ENCODE measurements around the gene ACBD3. TPM values are rescaled to one million over a fixed set of nuclear protein-coding genes. Genes with fewer than 3 reads are reported as not detected.

The ACBD3 gene
- total and polyA plus RNA-seq, 10 of the 15 experiments (the other 5 are each of a cell fraction or from before 2014, with no cell fraction given): 7.5 to 27.9 (median 20.3) TPM

DNA sequence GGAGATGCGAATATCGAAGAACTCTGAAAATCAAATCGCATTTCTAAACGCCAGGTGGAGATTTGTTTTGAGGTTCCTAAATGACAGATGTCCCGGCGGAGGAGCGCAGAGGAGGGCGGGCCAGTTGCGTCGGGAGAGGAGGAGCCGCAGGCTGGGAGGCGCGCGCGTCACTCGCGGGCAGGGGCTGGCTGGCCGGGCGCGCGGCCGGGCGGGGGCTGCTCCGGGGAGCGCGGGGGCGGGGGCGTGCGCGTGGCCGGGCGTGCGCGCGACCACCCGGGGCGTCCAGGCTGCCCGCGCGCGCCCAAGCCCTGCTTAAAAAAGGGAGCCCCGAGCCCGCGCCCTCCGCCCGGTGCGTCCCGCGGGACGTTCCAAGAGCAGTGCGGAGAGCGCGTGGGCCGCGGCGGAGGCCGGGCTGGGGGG is 76.7 kb downstream of the ACBD3 start (continued):
- TF ChIP-seq E2F8 (IDR thresholded peaks at IDR 0.05; ENCODE audit: low read depth, partially characterized antibody): no peak
- no peak for TF ChIP-seq CEBPB (IDR thresholded peaks at IDR 0.05; ENCODE audit: borderline replicate concordance in 1 of 2, low read depth in 2 of 2, low read length in 2 of 2)
- no peak for TF ChIP-seq SREBF2 (IDR thresholded peaks at IDR 0.05; ENCODE audit: low read length)
- no peak for TF ChIP-seq NFXL1 (IDR thresholded peaks at IDR 0.05; ENCODE audit: borderline replicate concordance)
- no peak for TF ChIP-seq NFYA (IDR thresholded peaks at IDR 0.05; ENCODE audit: borderline replicate concordance, low read depth, low read length)
- no peak for TF ChIP-seq CBX3 (IDR thresholded peaks at IDR 0.05; ENCODE audit: borderline replicate concordance, low read depth)
- TF ChIP-seq SMAD5 (IDR thresholded peaks at IDR 0.05; ENCODE audit: low read depth): no peak
- no peak for TF ChIP-seq STAT3 (IDR thresholded peaks at IDR 0.05; ENCODE audit: low read depth, low read length)
- TF ChIP-seq, protein P1, sequence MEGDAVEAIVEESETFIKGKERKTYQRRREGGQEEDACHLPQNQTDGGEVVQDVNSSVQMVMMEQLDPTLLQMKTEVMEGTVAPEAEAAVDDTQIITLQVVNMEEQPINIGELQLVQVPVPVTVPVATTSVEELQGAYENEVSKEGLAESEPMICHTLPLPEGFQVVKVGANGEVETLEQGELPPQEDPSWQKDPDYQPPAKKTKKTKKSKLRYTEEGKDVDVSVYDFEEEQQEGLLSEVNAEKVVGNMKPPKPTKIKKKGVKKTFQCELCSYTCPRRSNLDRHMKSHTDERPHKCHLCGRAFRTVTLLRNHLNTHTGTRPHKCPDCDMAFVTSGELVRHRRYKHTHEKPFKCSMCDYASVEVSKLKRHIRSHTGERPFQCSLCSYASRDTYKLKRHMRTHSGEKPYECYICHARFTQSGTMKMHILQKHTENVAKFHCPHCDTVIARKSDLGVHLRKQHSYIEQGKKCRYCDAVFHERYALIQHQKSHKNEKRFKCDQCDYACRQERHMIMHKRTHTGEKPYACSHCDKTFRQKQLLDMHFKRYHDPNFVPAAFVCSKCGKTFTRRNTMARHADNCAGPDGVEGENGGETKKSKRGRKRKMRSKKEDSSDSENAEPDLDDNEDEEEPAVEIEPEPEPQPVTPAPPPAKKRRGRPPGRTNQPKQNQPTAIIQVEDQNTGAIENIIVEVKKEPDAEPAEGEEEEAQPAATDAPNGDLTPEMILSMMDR (IDR thresholded peaks at IDR 0.05 in 2 of 3, conservative IDR thresholded peaks at IDR 0.05 in 1 of 3; ENCODE audit: control insufficient read depth in 2 of 3, extremely low read depth in 1 of 3, insufficient read depth in 1 of 3, low read depth in 3 of 3, low read length in 3 of 3): peak in 2 of 3 experiments; percentile 12 to 20; a peak in 1 of 6 replicates
- no peak for TF ChIP-seq SKIL (IDR thresholded peaks at IDR 0.05; ENCODE audit: low read depth, poor library complexity, severe bottlenecking)
- no peak for TF ChIP-seq NFIC (IDR thresholded peaks at IDR 0.05; ENCODE audit: low read depth, low read length)
- no peak for TF ChIP-seq PBX3 (IDR thresholded peaks at IDR 0.05; ENCODE audit: insufficient replicate concordance, low read depth, low read length)
- no peak for TF ChIP-seq JUNB (IDR thresholded peaks at IDR 0.05)
- TF ChIP-seq BRCA1 (IDR thresholded peaks at IDR 0.05; ENCODE audit: low read depth, low read length): no peak
- no peak for TF ChIP-seq IRF5 (IDR thresholded peaks at IDR 0.05; ENCODE audit: borderline replicate concordance)
- TF ChIP-seq CREB1 (IDR thresholded peaks at IDR 0.05; ENCODE audit: low read depth): no peak; the same call in 1 of the 2 replicates
- no peak for TF ChIP-seq NRF1 (conservative IDR thresholded peaks at IDR 0.05; ENCODE audit: low read depth, low read length)
- no peak for TF ChIP-seq CBFB (IDR thresholded peaks at IDR 0.05; ENCODE audit: low read depth)
- no peak; a peak in 1 of 4 replicates for TF ChIP-seq BHLHE40 (IDR thresholded peaks at IDR 0.05; ENCODE audit: borderline replicate concordance in 1 of 2, low read depth in 2 of 2, low read length in 1 of 2)
- TF ChIP-seq, protein P2, sequence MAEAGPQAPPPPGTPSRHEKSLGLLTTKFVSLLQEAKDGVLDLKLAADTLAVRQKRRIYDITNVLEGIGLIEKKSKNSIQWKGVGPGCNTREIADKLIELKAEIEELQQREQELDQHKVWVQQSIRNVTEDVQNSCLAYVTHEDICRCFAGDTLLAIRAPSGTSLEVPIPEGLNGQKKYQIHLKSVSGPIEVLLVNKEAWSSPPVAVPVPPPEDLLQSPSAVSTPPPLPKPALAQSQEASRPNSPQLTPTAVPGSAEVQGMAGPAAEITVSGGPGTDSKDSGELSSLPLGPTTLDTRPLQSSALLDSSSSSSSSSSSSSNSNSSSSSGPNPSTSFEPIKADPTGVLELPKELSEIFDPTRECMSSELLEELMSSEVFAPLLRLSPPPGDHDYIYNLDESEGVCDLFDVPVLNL (IDR thresholded peaks at IDR 0.05; ENCODE audit: low read depth, low read length): no peak

Data from GM12878 (cell line).